HG03280 (cell line): ENCODE data around the gene PDSS2.
A peak's percentile ranks its signal among the peaks of the same experiment; 100 is the strongest.
"Not testable (repeated sequence)": the region's sequence is repeated elsewhere in the genome, so short reads cannot be mapped to it uniquely, and the experiment has no call there.

ENCODE experiments used
- ATAC-seq: cut with Tn5 transposase; IDR thresholded peaks from one replicate; pipeline ENCODE4 v1.9.1; 2021; ENCODE audit warnings: mild to moderate bottlenecking, moderate library complexity; ENCODE audit not compliant: unreplicated experiment

PDSS2 gene

DNA sequence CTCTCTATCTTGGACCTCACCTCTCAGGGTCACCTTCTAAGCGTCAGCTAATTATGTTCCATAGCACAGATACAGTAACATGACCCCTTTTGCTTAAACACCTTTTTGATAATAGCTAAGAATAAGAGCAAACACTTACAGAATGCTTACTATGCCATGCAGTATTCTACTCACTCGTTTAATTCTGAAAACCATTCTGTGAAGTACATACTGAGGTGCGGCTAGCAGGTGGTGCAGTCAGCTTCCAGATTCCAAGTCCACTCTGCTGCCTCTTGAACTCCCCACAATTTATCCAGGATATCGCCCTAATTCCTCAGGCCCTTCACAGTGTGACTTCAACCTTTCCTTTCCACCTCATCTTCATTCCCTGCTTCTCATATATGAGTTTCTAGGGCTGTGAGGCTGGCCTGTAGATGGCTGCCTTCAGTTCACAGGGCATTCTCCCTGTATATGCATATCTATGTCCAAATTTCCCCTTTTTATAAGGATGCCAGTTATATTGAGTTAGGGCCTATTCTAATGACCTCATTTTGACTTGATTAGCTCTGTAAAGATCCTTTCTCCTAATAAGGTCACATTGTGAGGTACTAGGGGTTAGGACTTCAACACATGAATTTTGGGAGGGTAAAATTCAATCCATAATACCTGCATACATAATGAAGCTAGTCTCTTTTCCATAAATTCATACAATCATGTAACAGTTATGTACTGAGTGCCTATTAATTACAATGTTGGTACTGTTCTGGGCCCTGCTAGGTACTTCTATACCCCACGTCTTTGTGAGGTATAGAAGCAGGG, 130.1 kb downstream of the PDSS2 start:
- no peak for ATAC-seq

- ATAC-seq, result no peak
Observed at GRCh38 chr6:107328081-107328480, 131.3 kb downstream of the PDSS2 start.

- no peak for ATAC-seq
Observed at GRCh38 chr6:107323133-107323785, 136.1 kb downstream of the PDSS2 start.

GRCh38 chr6:107321793-107322192, 137.6 kb downstream of the PDSS2 start:
- ATAC-seq, result no peak

DNA sequence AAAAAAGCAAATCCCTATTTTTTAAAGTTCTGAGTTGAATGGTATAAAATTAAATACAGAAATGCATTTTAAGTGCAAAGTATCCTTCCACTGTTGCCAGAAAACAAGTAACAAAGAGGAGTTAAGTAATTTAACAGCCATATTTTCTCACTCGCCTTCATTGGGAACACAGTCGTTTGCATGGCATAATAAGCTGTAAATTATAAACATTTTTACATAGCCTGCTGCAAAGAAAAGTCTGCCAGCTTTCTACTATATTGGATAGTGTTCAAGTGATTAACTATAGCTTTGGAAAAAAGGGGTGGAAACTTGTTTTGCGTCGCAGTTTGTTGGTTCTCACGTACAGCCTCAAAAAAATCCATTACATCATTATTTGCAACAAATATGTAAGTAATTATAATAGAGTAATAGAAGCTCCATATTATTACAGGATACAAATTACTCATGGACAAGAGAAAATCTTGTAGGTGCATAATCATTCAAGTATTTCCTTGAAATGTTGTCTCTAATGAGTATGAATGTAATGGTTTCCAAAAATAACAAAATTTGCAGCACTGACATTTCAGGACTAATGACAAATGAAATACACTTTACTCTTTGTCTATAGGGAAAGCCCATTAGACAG, 139.3 kb downstream of the PDSS2 start:
- no peak for ATAC-seq

DNA sequence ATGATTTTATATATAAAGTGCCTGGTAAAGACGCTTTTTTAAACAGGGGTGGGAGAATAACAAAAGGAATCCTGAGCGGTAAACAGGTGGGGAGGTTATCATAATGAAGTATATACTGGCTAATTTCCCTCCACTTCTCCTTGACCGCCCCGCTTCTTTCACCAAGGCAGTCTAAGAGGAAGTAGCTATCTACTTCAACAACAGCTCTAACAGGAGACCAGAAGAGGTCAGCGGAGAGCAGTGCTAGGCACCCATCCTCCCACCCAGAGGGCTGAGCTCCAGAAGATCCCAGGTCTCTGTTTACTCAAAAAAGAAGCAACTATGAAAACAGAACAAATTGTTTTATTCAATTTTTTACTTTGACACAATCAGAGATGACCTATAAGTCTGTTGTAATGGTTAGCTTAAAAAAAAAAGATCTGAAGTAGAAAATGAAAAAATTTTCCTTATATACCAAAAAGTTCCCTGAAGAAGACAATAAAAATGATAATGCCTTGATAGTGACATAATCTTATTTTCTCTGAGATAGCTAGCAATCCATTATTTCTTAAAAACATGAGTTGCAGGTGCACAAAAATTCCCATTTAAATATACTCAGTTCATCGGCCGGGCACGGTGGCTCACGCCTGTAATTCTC, 141.1 kb downstream of the PDSS2 start:
- ATAC-seq, result peak; percentile 86

- ATAC-seq, result no peak
Observed at GRCh38 chr6:107315114-107315513, 144.2 kb downstream of the PDSS2 start.

GRCh38 chr6:107314531-107314939, 144.8 kb downstream of the PDSS2 start:
- ATAC-seq, result no peak

GRCh38 chr6:107313776-107314175, 145.6 kb downstream of the PDSS2 start:
- ATAC-seq, result no peak

GRCh38 chr6:107310362-107310761, 149.0 kb downstream of the PDSS2 start:
- no peak for ATAC-seq

DNA sequence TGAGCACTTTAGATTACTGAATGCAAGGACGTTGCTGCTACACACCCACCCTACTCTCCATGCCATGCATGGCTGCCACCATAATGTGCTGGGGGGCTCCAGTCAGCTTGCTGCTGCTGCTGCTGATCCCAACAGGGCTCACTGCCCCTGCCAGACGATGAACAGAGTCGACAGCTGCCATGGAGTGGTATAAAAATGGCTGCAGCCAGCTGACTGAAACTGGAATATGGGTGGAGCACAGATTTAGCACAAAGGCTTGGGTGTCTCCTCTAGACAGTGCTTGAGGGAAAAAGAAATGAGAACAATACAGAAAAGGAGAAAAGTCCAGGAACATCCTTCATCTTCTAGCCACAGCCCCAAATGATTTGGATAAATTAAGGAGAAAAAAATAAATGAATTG, 150.7 kb downstream of the PDSS2 start:
- no peak for ATAC-seq

DNA sequence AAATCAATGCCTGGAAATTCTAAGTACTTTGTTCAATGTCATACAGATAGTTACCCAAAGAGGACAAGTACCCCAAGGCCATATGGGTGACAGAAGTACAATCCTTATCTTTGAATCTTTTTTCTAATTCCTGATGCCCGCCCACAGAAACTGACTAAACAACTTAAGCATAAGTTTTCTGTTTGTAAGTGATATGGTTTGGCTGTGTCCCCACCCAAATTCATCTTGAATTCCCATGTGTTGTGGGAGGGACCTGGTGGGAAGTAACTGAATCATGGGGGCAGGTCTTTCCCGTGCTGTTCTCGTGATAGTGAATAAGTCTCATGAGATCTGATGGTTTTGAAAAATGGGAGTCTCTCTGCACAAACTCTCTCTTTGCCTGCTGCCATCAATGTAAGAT, 153.4 kb downstream of the PDSS2 start:
- not testable (repeated sequence) for ATAC-seq

GRCh38 chr6:107305391-107305790, 154.0 kb downstream of the PDSS2 start:
- no peak for ATAC-seq

DNA sequence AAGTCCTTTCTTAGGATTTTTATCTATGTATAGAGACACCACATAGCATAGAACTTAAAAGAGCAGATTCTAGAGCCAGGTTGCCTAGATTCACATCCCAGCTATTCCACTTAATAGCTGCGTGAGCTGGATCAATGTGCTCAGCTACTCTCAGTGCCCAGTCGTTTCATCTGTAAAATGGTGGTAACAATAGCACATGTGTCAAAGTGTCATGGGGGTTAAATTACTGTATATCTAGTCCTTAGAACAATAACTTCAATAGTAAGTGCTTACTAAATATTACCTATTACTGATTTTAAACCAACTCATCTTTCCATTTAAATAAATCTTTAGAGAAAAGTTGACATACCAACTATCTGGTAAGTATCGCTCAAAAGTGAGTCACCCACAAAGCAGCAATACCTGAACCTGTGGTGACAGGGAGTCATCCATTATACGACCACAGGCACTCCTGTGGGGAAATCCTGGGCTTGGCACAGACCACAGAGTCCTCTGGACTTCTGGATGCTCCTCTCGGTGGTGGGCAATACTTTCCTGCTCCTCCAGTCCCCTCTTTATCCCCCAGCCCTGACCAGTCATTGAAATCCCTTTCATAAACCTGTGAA, 154.8 kb downstream of the PDSS2 start:
- ATAC-seq, result no peak

GRCh38 chr6:107293350-107293749, 166.0 kb downstream of the PDSS2 start:
- ATAC-seq, result no peak

GRCh38 chr6:107292715-107293271, 166.6 kb downstream of the PDSS2 start:
- ATAC-seq, result no peak

GRCh38 chr6:107290491-107290890, 168.9 kb downstream of the PDSS2 start:
- no peak for ATAC-seq

GRCh38 chr6:107289258-107289657, 170.1 kb downstream of the PDSS2 start:
- not testable (repeated sequence) for ATAC-seq

GRCh38 chr6:107285683-107286082, 173.7 kb downstream of the PDSS2 start:
- ATAC-seq, result not testable (repeated sequence)

GRCh38 chr6:107284805-107285204, 174.6 kb downstream of the PDSS2 start:
- no peak for ATAC-seq

GRCh38 chr6:107280791-107281190, 178.6 kb downstream of the PDSS2 start:
- ATAC-seq, result no peak
